Measurements from ENCODE around the gene HADHA.

The HADHA gene

GRCh38 chr2:26245231-26245732, 850 bp upstream of the HADHA start:
- TF ChIP-seq CTCF (conservative IDR thresholded peaks at IDR 0.05; ENCODE audit: low read length) = no peak
- peak; percentile 19 for DNase-seq (ENCODE audit: low read depth)

GRCh38 chr2:26243470-26244308, 743 bp downstream of the HADHA start:
- H3K4me3 ChIP-seq (ENCODE audit: low read length) = peak overlapping the region; percentile 99
- DNase-seq (ENCODE audit: low read depth) = peak; percentile 27
- TF ChIP-seq CTCF (conservative IDR thresholded peaks at IDR 0.05; ENCODE audit: low read length) = no peak

More at GRCh38 chr2:26245231-26245732, 850 bp upstream of the HADHA start:
- H3K4me3 ChIP-seq (ENCODE audit: low read length) = peak overlapping the region; percentile 99

DNA sequence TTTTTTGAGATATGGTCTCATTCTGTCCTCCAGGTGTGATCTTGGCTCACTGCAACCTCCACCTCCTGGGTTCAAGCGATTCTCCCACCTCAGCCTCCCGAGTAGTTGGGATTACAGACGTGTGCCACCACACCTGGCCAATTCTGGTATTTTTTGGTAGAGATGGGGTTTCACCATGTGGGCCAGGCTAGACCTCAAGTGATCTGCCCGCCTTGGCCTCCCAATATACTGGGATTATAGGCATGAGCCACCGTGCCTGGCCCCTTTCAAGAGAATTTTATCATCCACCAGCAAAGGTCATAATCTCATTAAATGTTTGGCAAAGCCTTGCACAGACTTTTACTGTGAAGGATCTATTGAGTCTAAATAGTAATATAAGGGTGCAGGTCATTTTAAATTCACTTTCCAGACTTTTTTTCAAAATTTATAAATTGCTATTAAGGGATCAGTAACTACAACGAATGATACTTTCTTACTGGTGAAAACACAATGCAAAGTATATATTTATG, 2.5 kb downstream of the HADHA start:
- no peak for TF ChIP-seq CTCF (conservative IDR thresholded peaks at IDR 0.05; ENCODE audit: low read length)
- no peak overlapping the region for H3K4me3 ChIP-seq (ENCODE audit: low read length)
- no peak for DNase-seq (ENCODE audit: low read depth)

- H3K4me3 ChIP-seq (ENCODE audit: low read length) = no peak overlapping the region
- no peak for TF ChIP-seq CTCF (conservative IDR thresholded peaks at IDR 0.05; ENCODE audit: low read length)
- DNase-seq (ENCODE audit: low read depth) = peak; percentile 26
These were observed 6.0 kb downstream of the HADHA start for GRCh38 chr2:26238311-26238958.

DNA sequence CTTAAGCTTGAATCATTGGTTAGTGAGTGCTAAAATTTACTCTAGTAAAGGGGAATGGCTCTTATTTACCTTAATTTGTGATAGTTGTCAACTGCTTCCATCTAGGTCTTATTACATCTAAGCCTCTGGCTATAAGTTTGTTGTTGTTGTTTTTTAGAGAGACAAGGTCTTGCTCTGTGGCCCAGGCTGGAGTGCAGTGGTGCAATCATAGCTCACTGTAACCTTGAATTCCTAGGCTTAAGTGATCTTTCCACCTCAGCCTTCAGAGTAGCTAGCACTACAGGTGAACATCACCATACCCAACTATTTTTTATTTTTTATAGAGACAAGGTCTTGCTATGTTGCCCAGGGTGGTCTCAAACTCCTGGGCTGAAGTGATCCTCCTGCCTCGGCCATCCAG, 6.6 kb downstream of the HADHA start:
- no peak overlapping the region for H3K4me3 ChIP-seq (ENCODE audit: low read length)
- DNase-seq (ENCODE audit: low read depth) = no peak
- no peak for TF ChIP-seq CTCF (conservative IDR thresholded peaks at IDR 0.05; ENCODE audit: low read length)

DNA sequence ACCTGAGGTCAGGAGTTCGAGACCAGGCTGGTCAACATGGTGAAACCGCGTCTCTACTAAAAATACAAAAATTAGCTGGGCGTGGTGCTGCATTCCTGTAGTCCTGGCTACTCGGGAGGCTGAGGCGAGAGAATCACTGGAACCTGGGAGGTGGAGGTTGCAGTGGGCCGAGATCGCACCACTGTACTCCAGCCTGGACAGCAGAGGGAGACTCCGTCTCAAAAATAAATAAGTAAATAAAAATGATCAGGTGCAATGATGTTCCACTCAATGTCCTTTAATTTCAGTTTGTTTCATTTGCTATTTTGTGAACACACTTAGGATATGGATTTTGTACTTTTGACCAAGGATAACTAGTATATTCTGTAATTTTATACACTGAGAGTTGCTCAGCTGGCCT, 9.3 kb downstream of the HADHA start:
- DNase-seq (ENCODE audit: low read depth) = no peak
- peak; percentile 28 for TF ChIP-seq CTCF (conservative IDR thresholded peaks at IDR 0.05; ENCODE audit: low read length)

More for the DNA sequence above, 9.3 kb downstream of the HADHA start:
- H3K4me3 ChIP-seq (ENCODE audit: low read length) = no peak overlapping the region
